ENCODE data around the gene TFB1M.

DNA sequence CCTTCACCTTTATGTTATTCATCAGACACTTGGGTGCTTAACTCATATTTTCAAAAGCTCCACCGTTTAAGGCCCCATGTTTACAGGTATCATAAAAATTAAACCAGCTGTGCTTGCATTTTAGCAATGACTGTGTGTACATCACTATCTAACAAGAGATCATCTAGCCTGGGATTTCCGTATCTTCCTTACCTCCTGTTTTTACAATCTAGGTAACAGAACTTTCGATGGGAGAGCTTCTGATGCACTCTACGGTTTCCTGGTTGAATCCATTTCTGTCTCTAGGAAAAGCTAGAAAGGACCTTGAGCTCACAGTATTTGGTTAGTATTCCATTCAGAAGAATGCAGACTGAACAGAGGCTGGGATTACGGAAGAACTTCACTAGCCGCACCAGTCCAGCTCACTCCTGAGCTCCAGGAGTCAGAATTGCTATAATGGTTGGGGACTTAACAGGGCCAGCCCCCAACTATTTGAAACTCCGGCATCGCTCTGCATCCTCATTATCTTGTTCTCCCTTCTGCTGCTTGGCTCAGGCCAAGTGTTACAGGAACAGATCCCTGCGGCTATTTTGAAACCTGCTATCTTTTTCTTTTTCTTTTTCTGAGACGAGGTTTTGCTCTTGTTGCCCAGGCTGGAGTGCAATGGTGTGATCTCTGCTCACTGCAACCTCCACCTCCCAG is 63.4 kb downstream of the TFB1M start:
- TF ChIP-seq, protein P1, sequence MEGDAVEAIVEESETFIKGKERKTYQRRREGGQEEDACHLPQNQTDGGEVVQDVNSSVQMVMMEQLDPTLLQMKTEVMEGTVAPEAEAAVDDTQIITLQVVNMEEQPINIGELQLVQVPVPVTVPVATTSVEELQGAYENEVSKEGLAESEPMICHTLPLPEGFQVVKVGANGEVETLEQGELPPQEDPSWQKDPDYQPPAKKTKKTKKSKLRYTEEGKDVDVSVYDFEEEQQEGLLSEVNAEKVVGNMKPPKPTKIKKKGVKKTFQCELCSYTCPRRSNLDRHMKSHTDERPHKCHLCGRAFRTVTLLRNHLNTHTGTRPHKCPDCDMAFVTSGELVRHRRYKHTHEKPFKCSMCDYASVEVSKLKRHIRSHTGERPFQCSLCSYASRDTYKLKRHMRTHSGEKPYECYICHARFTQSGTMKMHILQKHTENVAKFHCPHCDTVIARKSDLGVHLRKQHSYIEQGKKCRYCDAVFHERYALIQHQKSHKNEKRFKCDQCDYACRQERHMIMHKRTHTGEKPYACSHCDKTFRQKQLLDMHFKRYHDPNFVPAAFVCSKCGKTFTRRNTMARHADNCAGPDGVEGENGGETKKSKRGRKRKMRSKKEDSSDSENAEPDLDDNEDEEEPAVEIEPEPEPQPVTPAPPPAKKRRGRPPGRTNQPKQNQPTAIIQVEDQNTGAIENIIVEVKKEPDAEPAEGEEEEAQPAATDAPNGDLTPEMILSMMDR (IDR thresholded peaks at IDR 0.05; ENCODE audit: low read length): no peak
- TF ChIP-seq EZH2 (IDR thresholded peaks at IDR 0.05; ENCODE audit: borderline replicate concordance, low read length): no peak

Data from OCI-LY1 (cell line).